HG03045 (cell line): ENCODE results near the gene LIMD2.
"Not testable (repeated sequence)": the region's sequence is repeated elsewhere in the genome, so short reads cannot be mapped to it uniquely, and the experiment has no call there.

ENCODE experiments used
- ATAC-seq: cut with Tn5 transposase; IDR thresholded peaks from one replicate; pipeline ENCODE4 v1.9.1; 2021; ENCODE audit warnings: mild to moderate bottlenecking, moderate library complexity; ENCODE audit not compliant: unreplicated experiment

Gene LIMD2

GRCh38 chr17:63699638-63700527, at the start of gene LIMD2:
Gene LIMD2 (minus strand): TSS chr17:63700125. CDS start chr17:63699298, 827 bp downstream.
- ATAC-seq = peak; percentile 22

DNA sequence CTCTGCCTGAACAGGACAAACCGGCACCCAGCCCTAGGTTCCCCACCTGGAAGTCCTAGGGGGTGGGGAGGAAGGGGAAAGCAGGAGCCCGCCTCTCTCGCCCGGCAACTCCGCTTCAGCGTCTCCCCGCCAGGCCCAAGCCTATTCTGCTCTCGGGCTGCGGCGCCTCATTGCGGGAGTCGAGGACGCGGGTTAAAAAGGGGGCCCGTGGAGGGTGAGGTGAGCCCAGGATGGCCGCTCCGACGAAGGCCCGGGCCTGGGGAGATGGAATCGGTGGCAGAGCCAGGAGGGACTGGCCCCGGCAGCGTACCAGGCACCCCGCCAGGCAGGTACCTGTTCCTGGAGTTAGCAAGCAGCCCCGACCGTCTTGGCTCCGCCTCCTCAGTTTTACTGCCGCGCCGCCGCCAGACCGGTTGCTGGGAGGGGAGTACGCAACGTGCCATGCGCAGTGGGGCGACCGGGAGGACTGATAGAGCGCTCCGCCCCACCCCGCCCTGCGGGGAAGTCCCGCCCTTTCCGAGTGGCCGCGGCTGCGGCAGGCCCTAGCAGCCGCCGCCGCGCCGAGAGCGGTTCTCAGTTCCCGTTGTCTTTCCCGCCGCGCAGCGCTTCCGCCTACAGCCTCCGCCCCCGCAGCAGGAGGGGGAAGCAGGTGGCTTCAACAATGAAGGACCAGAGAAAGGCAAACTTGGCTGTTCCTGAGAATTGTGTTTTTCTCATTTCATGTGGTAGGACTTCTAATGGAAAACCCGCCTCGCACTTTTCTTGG, 41.7 kb upstream of the LIMD2 start, which contains the start of gene STRADA:
Gene STRADA, minus strand, starts transcription at position 392 of the 766 bp plus-strand sequence. CDS start 13,430 bp downstream, outside the sequence.
- ATAC-seq = peak; percentile 85

GRCh38 chr17:63741143-63741407, 41.1 kb upstream of the LIMD2 start:
- peak; percentile 10 for ATAC-seq

DNA sequence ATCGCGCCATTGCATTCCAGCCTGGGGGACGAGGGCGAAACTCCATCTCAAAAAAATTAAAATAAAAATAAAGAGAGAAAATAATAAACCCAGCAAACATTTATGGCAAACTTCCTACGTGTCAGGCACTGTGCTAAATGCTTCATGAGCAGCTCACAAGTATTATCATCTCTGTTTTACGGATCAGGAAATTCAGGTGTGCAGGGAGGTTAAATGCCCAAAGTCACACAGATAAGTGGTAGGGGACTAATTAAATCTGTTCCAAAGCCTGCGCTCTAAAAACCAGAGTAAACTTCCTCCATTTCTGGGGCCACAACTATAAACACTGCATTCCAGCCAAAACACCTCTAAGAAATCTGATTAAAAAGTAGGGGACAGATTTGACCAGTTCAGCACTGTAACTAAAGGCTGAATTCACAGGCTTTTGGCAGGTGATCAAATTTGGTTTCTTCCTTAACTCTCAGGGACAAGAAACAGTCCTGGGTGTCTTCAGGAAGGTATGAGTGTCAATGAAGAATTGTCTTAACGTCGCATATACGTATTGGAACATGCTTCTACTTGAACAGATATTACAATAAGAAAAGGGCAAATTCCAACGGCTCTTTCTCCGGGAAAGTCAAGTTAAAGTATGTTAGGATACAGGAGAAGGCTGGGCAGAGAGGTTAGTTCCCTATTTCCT, 40.7 kb upstream of the LIMD2 start:
- no peak for ATAC-seq

GRCh38 chr17:63735691-63736090, 35.8 kb upstream of the LIMD2 start:
- no peak for ATAC-seq

DNA sequence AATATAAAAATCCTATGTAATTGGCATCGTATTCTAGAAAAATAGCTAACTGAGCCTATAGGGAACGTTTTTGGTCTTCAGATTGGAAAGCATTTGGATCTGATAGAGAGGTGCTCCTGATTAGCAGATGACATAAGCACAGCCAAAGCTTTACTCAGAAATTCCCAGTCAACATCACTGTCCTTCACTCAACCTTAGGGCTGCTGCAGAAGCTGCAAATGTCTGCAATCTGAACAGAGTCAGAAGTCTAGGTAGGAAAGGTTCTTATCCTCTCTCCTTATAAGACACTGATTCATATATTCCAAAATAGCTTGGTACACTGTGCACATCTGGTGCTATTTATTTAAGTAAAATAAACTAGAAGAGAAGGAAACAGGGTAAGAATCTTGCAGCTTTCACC, 22.5 kb upstream of the LIMD2 start:
- no peak for ATAC-seq

GRCh38 chr17:63720194-63720593, 20.3 kb upstream of the LIMD2 start:
- ATAC-seq = not testable (repeated sequence)

DNA sequence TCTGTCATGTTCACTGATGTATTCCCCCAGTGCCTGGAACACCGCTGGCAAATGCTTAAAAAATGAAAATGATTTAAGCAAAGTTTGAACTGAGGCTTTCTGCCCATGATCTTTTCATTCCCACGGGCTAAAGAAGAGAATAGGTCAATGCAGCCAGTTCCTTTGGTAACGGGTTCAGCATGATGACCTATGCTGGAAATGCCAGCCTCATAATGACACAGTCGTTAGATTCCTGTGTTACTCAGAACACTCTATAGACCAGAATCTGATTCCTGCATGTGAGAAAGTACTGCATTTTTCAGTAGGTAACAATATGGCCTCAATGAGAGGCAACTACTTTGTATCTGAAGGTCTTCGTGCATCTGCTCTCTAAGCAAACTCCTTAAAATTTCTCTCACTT, 19.1 kb upstream of the LIMD2 start:
- ATAC-seq = no peak

- ATAC-seq = no peak
These were observed 16.5 kb upstream of the LIMD2 start for GRCh38 chr17:63716426-63716825.

DNA sequence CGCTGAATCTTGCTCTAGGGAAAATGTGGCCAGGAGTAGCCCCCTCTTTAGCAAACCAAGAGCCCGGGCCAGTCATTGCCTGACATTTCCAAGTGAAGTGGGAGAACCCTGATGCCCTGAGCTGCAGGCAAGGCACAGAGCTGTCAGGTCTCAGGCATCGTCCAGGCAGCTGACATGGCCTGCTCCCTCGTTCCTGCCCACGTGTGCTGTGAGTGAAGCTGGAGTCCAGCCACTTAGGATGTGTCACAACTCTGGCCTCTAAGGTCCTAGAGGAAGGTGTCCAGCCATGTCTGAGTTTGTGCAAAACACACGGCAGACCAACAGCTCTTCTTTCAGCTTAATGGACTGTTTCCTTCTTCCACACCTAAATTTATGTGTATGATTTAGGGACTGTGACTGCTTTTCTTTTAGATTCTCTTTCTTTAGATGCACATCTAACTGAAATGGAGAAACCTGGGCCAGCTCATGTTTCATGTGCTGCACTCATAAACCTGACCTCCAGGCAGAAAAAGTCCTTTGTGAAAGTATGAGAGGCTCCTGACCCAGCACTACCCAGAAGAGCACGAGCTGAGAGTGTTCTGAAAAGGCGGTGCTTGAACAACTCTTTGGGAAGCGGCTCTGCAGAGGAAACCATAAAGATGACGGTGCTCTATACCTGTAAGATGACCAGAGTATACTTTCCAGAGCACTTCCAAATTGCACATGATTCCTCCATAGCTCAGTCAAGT, 14.8 kb upstream of the LIMD2 start:
- ATAC-seq = no peak

DNA sequence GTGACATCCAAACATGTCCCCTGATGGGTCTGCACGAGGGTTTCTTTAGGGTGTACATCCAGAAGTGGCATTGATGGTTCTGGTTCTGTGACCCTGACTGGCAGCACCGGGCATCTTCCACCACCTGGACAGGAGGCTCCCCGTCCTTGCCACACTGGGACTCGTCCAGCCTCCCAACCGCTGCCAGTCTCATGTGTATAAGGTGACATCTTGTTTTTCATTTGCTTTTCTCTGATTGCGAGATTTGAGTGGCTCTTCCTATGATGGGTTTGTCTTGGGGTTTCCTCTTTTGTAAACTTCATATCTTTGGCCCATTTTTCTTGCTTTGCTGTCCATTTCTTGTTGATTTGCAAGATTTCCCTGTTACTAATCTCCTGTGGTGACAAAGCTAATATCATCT, 9.2 kb upstream of the LIMD2 start:
- no peak for ATAC-seq

DNA sequence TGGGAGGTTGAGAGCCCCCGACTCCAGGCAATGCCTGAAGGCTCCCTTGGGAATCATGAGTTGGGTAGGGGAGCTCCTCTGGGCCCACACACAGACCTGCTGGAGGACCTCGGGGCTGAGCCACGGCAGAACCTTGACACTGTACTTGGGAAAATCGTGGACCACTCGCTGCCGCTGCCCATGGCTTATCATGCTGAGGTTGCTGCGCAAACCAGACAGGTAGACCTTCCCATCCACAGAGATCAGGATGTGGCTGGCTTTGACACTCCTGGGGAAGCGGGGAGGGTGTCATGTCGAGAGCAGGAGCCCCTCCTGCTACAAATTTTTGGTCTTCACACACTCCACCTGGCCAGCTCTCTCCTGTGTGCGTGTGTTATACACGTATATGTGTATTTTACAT, 7.2 kb upstream of the LIMD2 start:
- ATAC-seq = no peak

GRCh38 chr17:63706336-63707082, 6.6 kb upstream of the LIMD2 start:
- no peak for ATAC-seq

GRCh38 chr17:63705657-63706056, 5.7 kb upstream of the LIMD2 start:
- no peak for ATAC-seq

DNA sequence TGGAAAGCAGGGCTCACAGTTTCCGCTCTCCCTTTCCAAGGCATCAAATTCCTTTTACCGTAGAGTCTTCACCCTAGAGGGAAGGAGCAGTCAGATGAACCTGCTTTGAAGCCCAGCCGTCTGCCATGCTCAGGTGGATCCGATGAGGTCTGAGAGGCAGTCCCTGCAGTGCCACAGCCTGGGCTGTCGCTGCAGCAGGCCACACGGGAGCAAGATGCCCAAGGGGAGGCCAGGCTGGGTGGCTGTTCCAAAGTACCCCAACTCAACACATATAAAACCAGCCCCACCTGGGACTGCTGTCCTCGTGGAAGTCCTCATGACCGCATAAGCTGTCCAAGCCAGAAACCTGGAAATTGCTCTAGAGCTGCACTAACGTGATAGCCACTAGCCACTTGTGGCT, 4.9 kb upstream of the LIMD2 start:
- no peak for ATAC-seq

- no peak for ATAC-seq
These were observed 4.3 kb upstream of the LIMD2 start for GRCh38 chr17:63704259-63704576.

- ATAC-seq = no peak
These were observed 3.8 kb upstream of the LIMD2 start for GRCh38 chr17:63703556-63704258.

DNA sequence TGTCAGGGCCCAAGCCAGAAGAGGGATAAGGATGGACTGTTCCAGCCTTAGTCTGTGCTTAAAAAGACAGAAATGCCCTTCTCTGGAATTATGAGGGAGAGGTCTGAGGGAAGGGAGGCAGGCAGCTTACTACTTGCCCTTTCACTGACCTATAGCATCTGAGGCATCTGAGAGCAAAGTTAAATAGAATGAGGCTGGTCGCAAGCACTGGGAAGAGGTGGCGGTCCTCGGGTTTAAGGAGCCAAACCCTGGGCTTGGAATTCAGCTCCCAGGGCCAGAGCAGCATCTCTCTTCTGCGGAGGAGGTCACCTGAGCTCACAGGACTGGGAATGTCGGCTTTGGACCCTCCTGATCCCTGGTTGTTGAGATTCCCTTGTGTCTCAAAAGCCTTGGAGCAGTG, 3.1 kb upstream of the LIMD2 start:
- ATAC-seq = no peak

DNA sequence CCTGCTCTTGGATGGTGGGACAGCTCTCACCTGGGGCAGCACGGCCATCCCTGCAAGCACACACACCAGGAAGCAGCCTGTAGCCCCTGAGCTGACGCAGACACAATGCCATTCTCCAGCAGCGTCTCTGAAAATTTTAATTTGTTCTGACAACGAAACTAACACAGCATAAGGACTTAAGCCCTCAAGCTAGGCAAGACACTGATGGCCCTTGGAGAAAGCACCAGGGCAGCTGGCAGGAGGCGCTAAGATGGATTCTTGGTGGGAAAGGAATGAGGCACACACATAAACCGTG, 2.7 kb upstream of the LIMD2 start:
- ATAC-seq = no peak
